HG03439 (cell line): ENCODE measurements around the gene TMEM163.
A peak's percentile ranks its signal among the peaks of the same experiment; 100 is the strongest.

Experiments
- ATAC-seq: cut with Tn5 transposase; IDR thresholded peaks from one replicate; pipeline ENCODE4 v1.9.1; 2021; ENCODE audit warnings: mild to moderate bottlenecking, moderate library complexity; ENCODE audit not compliant: unreplicated experiment

TMEM163 gene

DNA sequence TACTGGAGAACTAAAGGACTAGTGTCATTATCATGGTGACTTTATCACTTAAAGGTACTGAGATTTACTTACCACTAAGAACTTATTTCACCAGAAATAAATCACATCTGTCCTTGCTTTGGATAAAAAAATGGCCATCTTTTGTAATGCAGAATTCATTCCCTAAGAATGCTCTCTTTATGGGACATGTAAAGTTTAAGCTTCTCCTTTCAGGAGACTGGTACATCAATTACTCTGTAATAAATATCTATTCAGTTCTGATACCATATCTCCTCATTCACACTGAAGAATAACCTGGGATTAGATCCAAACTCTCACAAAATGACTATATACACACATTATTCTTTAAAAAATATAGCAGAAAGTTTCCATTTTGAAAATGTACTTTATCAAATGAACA, 24.4 kb downstream of the TMEM163 start:
- ATAC-seq = no peak

DNA sequence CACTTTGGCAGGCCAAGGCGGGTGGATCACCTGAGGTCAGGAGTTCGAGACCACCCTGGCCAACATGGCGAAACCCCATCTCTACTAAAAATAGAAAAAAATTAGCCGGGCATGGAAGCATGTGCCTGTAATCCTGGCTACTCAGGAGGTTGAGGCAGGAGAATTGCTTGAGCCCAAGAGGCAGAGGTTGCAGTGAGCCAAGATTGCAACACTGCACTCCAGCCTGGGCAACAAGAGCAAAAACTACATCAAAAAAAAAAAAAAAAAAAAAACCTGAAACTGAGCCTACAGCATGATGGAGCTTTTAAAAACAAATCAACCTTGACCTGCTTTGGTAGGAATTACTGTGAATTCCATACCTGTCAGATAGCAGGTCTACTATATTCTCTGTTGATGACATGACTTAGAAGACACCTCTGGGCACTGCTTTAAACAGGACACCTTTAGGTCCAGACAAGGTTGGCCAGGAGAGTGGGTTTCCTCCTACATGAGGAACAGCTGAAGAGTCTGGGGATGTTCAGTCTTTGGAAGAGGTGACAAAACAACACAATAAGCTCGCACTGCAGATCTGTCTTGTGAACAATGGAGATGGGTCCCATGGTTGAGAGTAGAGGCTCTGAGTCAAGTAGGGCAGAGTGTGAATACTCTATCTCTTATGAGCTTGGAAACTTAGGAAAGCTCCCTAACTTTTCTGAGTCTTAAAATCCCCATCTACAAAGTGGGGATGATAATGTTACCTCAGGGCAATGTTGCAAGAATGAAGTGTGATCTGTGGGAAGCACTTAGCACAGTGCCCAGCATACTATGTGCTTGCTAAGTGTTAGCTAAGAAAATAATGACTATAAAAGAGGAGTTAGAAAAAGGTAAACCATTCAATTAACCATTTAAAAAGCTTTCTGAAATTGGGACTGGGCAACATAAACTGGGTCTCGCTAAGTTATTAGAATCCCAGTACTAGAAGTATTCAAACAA, 25.2 kb downstream of the TMEM163 start:
- ATAC-seq = no peak

DNA sequence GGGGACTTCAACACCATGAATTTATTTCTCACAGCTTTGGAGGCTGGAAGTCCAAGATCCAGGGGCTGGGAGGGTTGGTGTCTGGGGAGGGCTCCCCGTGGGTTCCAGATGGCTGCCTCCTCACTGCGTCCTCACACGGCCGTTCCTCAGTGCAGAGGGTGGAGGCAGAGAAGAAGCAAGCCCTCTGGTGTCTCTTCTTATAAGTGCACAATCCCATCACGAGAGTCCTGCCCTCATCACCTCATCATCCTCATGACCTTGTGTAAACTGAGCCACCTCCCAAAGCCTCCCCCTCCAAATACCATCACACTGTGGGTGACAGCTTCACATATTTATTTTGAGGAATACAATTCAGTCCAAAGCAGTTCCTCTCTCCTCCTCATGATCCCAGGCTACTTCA, 26.3 kb downstream of the TMEM163 start:
- peak; percentile 71 for ATAC-seq

DNA sequence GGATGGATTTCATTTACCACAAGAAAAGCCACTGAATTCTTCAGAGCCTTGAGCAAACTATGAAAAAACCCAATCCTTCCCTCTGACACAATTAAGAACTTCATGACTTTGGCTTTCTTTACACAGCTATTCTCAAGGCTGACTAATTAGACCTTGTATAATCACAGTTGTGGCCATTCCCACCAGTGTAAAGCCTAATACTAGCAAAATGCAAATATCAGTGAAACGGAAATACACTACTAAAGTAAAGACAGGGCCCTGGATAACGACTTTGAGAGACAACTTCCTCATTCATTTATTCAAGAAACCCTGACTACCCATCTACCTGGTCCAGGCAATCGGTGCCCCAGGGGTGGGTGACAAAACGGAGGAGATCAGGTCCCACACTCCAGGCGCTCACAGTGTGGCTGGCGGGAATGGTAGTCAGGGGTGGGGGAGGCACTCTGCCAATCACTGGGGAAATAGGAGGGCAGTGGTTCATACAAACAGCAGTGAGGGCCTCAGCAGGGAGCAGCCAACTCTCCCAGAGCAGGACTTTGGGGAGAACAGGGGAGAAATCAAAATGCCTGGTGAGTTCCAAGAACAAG, 28.1 kb downstream of the TMEM163 start:
- no peak for ATAC-seq

DNA sequence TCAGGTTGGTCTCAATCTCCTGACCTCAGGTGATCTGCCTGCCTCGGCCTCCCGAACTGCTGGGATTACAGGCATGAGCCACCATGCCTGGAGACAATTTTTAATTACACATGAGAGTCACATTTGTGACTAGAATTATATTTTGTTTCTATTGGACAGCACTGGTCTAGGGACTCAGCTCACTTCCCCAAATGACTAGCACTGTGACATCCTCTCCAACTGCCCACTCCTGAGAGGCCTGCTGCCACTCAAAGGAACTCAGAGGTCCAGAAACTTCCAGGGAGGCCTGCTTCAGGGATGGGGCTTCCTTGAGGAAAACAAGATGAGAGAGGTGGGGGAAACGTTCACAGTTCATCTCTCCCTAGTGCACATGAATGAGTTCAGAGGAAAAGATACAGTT, 29.5 kb downstream of the TMEM163 start:
- no peak for ATAC-seq

DNA sequence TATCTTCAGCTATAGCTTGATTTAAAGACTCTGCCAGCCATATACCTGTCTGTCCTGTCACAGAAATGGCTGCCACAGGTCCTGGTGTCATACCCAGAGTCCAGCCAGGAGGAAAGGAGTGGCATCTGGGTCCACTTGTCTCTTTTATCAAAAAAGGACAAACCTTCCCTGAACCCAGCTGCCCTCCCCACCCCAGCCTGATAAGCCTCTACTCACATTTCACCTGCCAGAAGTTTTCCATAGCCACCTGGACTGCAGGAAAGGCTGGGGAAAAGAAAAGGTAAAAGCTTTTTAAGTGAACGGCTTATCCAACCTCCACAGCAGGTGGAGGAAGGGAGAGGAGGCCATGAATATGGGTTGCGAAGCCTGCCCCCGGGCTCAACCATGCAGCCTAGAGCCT, 32.8 kb downstream of the TMEM163 start:
- ATAC-seq = no peak

DNA sequence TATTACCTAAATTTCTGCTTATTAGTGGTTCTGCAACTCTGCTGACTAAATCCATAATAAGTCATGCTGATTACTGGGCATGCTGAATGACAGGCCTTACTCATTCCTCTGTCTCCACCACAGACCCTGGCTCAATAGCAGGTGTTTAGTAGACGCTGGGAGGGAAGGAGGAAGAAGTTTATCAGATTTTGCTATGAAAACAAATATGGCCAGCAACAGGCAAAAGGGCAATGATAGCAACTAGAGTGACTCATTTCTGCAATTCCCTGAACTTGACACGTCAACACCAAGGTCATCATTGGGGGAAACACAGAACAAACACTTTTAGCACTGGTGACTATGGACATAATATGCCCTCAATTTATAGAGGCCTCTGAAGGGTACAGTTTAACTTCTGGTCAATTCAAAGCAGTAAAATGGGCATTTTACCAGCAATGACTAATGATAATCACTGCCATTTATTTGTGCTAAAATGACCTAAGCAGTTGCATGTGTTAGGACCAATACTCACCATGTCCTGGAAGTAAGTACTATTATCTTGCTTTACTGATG, 35.2 kb downstream of the TMEM163 start:
- ATAC-seq = peak; percentile 79

DNA sequence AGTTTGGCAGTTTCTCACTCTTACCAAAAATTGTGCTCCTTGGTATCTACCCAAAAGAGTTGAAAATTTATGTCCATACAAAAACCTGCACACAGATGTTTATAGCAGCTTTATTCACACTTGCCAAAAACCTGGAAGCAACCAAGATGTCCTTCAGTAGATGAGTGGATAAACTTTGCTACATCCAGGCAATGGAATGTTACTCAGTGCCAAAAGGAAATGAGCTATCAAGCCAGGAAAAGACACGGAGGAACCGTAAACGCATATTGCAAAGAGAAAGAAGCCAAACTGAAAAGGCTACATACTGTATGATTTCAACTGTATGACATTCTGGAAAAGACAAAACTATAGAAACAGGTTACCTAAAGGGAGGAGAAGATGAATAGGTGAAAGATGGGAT, 36.1 kb downstream of the TMEM163 start:
- ATAC-seq = no peak

DNA sequence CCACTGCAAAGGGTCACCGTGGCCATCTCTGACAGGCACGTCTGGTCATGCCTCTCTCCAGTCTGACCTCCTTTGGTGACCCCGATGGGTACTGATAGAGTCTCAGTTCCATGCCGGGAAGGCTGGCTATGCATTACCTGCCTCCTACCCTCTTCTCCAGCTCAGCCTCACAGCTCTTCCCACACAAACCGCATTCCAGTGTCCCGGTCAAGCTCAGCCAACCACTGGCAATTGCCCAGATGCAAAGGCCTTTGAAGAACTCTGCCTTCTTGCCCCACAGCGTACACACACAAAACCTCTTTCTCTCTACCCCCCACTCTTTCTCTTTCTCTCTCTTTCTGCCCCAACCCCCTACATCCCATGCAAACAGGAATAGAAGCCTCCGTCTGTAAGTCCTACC, 37.6 kb downstream of the TMEM163 start:
- no peak for ATAC-seq

DNA sequence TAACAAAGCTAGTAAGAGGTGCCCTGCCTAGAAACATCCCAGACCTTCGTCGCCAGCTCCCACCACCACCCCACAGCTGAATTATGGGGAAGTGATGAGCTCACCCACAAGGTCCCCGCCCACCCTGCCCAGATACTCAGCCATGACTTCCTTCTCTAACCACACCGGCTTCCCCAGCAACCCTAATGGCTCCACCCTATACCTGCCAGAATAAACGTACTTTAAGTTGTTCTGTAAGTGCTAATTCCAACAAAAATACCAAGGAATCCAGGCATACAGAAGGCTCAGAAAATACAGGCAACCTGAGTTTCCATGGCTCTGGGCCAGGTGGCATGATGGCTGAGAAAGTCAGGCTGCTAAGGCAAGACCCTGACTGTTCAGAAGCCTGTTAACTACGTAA, 39.1 kb downstream of the TMEM163 start:
- no peak for ATAC-seq

DNA sequence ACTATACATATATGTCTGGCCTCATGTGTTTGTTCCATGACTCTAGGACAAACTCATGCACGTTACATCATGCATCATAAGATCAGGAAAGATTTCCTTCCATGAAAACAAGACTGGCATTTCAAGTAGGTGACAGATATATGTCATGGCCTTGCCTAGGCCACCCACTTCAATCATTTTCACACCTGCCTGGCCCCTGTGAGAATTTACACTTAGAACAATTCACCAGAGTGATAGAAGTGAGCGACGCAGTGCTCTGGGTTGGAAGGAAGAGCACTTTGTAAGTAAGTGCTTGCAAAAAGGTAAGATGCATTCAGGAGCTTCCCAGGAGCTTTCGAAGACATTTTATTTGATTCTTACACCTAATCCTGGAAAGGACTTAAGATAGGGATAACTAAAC, 39.5 kb downstream of the TMEM163 start:
- ATAC-seq = no peak

DNA sequence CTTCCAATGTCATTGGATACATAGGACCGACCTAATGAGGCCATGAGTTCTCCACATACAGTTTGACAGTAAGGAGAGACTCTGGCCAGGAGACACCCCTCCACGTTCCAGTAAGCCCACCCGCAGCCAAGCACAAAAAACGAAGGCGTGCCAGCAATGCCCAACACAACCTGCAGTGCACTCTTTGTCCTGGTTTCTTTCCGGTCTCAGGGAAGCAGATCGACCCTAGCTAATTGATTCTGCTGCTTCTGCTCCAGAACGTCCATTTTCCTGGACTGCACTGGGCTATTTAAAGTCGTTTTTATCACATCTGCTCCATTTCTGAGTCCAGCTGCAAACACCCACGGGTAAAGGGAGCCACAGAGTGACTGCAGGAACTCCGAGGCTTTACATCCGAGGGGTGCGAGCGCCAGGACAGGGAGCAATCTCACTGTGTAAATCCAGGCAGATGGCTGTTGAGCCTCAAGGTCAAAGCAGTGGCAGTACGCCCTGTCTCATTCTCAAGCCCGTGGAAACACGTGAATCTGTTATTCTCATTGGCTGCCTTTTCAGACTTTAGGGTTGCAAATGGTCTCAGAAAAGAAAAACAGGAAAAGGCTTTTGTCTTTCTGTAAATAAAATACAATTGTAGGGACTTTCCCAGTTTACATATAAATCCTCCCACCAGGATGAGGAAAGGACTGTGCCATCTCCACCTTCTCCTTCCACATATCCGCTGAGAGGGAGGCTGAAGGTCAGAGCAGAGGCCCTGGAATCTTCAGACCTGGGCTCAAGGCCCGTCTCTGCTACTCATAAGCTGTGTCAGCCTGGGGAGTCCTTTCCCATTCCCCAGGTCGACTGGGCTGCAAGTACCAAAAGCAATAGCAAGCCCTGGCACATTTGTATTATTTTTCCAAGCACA, 40.7 kb downstream of the TMEM163 start:
- no peak for ATAC-seq

DNA sequence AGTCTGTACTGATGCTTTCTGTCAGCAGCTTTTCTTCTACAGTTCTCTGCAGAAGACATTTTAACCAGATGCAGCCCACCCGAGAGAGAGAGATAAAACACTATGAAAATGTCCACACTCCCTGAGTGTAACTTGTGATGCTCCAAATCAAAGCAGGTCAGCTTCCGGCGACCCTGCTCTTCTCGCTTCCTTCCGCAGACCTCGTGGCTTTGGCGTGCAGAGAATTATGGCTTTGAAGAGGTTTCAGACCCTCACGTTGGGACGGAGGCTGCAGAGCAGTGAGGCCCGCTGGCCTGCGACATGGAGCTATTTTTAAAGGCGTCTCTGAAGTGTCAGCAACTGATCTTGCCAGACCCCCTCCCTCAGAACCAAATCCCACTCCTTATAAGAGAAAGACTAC, 41.8 kb downstream of the TMEM163 start:
- no peak for ATAC-seq

DNA sequence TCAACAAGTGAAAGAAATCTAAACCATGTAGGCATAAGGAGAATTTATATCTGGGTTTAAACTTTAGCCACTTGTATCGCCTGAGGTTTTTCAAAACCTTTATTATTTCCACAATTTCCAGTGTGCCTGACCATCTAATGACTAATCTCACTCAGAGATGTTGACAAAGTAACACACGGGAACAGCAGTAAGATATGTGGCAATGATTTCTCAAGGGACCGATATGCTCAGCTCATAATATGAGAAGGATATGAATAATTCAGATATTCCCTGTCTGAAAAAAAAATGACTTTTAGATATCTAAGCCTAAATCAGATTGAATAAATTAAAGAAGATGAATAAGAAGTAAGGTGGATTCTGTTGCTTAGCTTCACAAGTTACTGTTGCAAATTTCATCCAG, 43.5 kb downstream of the TMEM163 start:
- no peak for ATAC-seq

DNA sequence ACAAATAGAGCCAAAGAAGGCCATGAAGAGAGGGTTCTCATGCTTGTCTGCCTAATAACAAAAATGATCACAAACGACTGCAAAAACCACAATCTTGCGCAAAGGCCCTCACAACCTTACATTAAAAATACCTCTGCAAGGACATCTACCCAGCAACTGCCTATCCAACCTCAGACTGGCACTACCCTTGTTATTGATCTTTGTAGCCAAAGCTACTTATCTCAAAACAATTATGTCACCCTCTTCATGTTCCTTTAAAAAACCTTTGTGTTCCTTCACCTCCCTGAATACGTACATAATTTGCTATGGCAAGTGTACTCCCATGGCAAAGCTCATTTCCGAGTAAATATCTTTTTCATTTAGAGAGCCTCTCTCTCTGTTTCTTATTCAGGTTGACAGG, 44.1 kb downstream of the TMEM163 start:
- ATAC-seq = no peak

DNA sequence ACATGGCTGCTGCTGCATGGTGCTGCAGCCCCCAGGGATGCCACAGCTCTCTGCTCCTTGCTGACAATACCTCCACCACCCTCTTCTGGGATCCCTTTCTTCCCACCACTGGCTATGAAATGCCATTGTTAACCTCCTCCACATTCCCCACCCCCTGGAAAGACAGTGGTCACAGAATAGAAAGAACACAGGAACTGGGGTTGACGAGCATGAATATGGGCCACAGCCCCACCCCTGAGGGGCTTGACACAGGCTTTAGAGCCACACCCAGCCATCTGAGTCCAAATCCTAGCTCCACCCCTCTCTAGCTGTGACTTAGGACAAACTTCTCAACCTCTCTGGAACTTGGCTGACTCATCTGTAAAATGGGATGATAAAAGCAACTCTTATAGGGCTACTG, 47.3 kb downstream of the TMEM163 start:
- no peak for ATAC-seq

DNA sequence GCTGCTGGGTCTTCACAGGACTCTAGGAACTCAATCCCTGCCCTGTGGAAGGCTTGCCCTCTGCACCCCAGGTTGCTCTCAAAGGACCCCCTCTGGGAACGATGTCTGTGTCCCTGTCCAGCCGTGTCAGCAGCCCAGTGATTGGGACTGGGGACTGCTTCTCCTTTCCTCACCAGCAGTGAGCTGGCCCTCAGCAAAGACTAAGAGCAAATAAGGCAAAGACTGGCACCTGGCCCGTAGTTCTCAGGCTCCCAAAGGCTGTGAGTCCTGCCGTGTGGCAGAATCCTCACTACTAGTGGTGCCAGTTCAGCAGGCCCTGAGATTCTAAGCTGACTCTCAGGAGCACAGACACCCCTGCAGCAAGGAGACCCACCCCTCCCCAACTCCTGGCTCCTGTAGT, 47.8 kb downstream of the TMEM163 start:
- ATAC-seq = no peak

DNA sequence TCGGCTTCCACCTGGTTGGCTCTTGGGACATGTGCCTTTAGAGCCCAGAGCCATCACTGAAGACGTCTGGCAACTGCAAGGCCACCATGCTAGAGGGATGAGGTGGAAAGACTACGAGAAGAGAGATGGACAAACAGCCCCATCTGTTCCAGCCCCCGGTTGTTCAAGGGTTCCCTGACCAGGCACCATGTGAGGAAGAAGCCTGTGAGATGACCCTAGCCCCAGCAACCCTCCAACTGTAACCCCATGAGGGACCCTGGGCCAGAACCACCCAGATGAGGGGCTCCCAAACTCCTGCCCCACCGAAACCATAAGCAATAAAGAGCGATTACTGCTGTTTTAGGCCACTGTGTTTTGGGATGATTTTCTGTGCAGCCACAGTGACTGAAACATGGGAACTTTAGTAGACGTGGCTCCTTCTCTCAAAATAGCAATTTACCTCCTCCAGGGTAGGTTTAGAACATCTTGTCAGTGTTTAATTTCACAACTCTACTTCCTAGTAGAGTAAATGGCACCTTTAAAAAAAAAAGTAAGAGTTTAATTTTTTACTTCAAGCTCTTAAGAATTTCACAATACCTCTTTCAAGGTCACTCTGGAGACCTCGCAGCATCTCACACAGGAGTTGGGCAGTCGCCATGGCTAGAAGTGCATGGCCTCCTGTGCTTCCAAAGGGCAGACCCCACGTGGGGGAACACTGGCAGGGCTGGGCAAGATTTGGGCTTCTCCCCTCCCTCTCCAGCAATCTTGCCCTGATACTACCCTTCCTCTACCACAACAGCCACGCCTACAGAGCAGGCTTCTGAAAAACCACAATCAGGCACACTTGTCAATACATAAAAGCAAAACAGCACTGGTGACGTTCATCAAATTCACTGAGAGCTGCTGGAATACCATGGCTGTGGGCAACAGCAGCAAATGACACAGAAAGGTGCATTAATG, 48.8 kb downstream of the TMEM163 start:
- no peak for ATAC-seq

DNA sequence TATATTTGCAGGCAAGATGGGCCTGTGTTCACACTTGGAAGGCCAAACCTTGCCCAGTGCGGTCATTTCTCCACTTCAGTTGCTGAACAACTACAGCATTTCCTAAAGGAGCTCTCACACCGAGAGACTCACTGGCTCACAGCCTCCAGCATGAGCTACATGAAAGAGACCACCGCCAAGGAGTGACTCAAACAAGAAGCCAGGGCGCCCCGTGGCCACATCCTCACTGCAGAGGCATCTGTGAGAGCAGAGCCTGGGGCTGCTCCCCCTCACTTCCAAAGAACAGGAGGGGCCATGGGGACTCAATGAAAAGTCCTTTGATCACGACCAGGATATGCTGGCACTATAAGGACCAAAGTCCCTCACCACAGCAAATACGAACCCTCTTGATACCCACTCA, 50.0 kb downstream of the TMEM163 start:
- no peak for ATAC-seq

DNA sequence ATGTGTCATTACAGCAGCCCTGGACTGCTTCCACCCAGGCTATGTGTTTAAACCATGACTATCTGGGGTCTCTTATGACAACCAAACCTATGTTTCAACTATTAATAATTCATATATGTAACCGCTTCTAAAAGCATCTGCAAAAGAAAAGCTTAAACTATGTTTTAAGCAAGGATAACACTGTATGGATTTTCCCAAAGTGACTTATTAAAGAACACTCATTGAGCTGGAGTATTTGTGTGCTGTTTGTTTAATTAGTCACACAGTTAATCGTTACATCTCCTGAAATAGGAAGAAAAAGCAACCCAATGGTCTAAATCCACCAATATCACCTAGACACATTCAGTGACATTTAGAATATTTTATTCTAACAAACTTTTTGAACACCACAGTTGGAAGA, 51.3 kb downstream of the TMEM163 start:
- ATAC-seq = no peak
